Activated naive CD4-positive, alpha-beta T cell treated with anti-CD3 and anti-CD28 coated beads, Interleukin-2, amount 50 U/mL, for 72 hours (primary cell): ENCODE data around the gene SIL1. TPM values are rescaled to one million over a fixed set of nuclear protein-coding genes. Genes with fewer than 3 reads are reported as not detected.

ENCODE experiments used
- ATAC-seq, 2 donors: fragments of 150-1000 bp; cut with Tn5 transposase; 2 replicates each; pipeline ENCODE4 v1.10.0; 2021; ENCODE audit warnings: mild to moderate bottlenecking in 2 of 2, moderate library complexity in 2 of 2
- DNase-seq, 2 donors: peaks; one replicate each; pipeline ENCODE4 v3.0.0; 2021 to 2022; ENCODE audit warnings: low spot score in 2 of 2
- H3K27ac Mint-ChIP-seq, 2 donors: one replicate each; pipeline ENCODE4 v1.8.0; 2022; ENCODE audit warnings: mild to moderate bottlenecking in 2 of 2, mixed read lengths in 2 of 2
- H3K36me3 Mint-ChIP-seq, 2 donors: one replicate each; pipeline ENCODE4 v1.8.0; 2022; ENCODE audit warnings: mixed read lengths in 2 of 2
- H3K9me3 Mint-ChIP-seq, 2 donors: one replicate each; pipeline ENCODE4 v1.8.0; 2022; ENCODE audit warnings: mixed read lengths in 2 of 2
- total RNA-seq, 2 donors: library from RNA; stranded (reverse); gene quantifications; one replicate each; pipeline ENCODE4 v1.2.3, GENCODE V29; 2022

The SIL1 gene
- total RNA-seq, 2 donors from 2014 or later: 29.7 to 31.4 TPM

DNA sequence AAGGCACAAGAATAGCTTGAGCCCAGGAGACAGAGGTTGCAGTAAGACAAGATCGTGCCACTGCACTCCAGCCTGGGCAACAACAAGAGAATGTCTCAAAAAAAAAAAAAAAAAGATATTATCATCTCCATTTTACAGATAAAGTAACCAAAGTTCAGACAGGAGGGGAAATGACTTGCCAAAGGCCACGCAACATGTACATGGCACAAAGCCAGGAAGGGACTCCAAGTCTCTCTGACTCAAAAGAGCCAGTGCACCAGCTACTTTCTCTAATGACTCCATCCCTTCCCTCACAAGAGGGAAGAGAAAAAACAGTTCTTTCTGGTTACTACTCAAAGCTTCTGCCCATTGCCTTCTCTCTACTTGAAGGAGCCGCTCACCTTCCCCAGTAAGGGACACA is 34.1 kb downstream of the SIL1 start:
- no peaks in the 10 kb centered on the region for H3K9me3 Mint-ChIP-seq
- H3K27ac Mint-ChIP-seq: no peak overlapping the region
- H3K36me3 Mint-ChIP-seq: no peaks in the 10 kb centered on the region
- ATAC-seq (peak; percentile 37 to 72), DNase-seq (no peak)

- Mint-ChIP-seq H3K36me3 (no peaks in the 10 kb centered on the region), H3K27ac (no peak overlapping the region), H3K9me3 (no peaks in the 10 kb centered on the region)
- DNase-seq (no peak), ATAC-seq (no peak)
These were observed 35.7 kb downstream of the SIL1 start for GRCh38 chr5:139162448-139162847.

DNA sequence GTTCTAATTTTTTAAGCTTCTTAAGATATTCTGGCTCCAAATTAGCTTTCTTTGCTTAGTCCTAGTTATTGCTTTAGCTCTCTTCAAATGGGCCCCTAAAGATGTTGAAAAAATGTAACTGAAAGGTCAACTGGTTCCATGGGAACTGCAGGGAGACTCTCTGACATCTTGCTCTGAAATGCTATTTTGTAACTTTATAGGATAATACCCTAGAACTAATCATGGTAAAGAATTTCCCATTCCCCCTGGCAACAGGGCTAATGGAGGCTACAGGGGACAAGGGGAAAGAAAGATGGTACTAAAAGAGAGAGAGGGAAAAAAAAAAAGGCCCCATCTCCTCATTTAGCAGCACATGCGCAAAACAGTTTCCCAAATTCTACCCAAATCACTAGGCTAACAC is 39.4 kb downstream of the SIL1 start:
- Mint-ChIP-seq H3K9me3 (no peaks in the 10 kb centered on the region), H3K36me3 (no peaks in the 10 kb centered on the region), H3K27ac (no peak overlapping the region)

DNA sequence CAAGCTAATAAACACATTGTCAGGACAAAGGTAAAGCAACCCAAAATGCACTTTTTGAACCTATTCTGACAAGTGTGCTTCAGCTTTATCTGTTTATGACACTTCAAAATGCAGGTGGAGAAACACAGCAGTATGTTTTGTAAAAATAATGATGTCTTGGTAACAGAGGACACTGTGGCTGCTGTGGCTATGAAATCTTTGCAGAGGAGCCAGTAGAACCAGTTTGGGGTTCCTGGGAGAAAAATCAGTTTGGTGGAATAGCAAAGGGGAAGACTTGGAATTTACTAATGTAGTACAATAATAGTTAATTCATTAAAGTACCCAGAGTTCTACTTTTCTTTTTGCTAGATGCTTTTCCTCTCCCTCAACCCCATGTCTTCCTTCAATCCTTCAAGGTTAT is 40.6 kb downstream of the SIL1 start:
- Mint-ChIP-seq H3K9me3 (no peaks in the 10 kb centered on the region), H3K36me3 (no peaks in the 10 kb centered on the region), H3K27ac (no peak overlapping the region)
- ATAC-seq: no peak
- DNase-seq: no peak

More for the DNA sequence above, 39.4 kb downstream of the SIL1 start:
- ATAC-seq: no peak
- DNase-seq: no peak

- DNase-seq (no peak), ATAC-seq (no peak)
- Mint-ChIP-seq H3K27ac (no peak overlapping the region), H3K36me3 (no peaks in the 10 kb centered on the region), H3K9me3 (no peaks in the 10 kb centered on the region)
These were observed 41.4 kb downstream of the SIL1 start for GRCh38 chr5:139156814-139157213.

- H3K27ac Mint-ChIP-seq: no peak overlapping the region
- H3K9me3 Mint-ChIP-seq: no peaks in the 10 kb centered on the region
- no peak for ATAC-seq
- no peak for DNase-seq
- no peaks in the 10 kb centered on the region for H3K36me3 Mint-ChIP-seq
These were observed 42.8 kb downstream of the SIL1 start for GRCh38 chr5:139155333-139155732.

- DNase-seq (no peak), ATAC-seq (no peak)
- no peaks in the 10 kb centered on the region for H3K9me3 Mint-ChIP-seq
- H3K27ac Mint-ChIP-seq: no peak overlapping the region
- no peaks in the 10 kb centered on the region for H3K36me3 Mint-ChIP-seq
These were observed 46.3 kb downstream of the SIL1 start for GRCh38 chr5:139151902-139152301.

- DNase-seq (no peak), ATAC-seq (no peak)
- no peak overlapping the region for H3K27ac Mint-ChIP-seq
- no peaks in the 10 kb centered on the region for H3K36me3 Mint-ChIP-seq
- H3K9me3 Mint-ChIP-seq: no peaks in the 10 kb centered on the region
These were observed 47.7 kb downstream of the SIL1 start for GRCh38 chr5:139150367-139150999.

DNA sequence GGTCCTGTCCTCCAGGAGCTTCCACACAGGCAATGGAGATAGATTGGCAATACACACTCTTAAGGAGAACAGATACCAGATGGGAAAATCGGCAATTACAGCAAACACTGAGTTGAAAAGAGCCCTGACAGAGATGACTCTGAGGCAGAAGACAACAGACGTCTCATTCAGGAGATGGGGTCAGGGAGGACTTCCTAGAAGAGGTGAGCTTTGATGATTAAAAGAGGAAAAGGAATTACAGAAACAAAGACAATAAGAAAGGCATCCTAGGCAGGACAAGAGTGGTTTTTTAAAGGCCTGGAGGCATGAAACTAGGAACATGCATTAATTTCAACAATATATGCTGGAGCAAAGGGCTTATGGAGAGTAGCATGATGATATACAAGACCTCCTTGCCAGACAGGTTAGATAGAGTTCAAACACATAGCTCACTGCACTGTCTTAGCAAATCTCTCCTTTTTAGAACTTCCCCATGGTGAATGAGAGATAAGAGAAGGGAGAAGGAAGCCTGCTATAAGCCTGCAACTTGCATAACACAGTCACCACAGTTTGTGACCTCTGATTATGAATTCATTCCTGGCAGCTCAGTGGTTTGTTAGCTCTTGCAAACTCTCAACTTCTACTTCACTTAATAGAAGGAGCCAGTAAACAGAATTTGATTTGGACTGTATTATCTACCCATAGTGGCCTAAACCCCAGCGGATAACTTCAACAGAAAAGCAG is 48.5 kb downstream of the SIL1 start:
- no peak overlapping the region for H3K27ac Mint-ChIP-seq
- H3K36me3 Mint-ChIP-seq: no peaks in the 10 kb centered on the region
- DNase-seq (no peak), ATAC-seq (no peak)
- no peaks in the 10 kb centered on the region for H3K9me3 Mint-ChIP-seq

DNA sequence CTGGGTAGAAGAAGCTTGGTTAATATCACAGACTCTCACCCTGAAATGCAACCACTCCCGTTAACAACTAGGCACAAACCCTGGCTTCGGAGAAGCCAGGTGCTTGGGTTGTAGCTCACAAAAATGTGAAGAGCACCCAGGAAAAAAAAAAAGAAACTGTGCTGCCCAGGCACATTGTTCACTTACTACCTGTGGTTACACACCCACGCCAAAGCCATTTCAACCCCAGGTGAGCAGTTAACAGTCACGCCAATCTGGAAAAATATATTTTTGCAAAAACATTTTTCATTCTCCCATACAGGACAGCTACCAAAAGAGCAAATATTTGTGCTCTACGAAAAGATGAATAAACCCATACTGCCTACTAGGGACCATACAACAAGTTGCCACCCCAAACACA is 49.2 kb downstream of the SIL1 start:
- Mint-ChIP-seq H3K27ac (no peak overlapping the region), H3K9me3 (no peaks in the 10 kb centered on the region), H3K36me3 (no peaks in the 10 kb centered on the region)
- DNase-seq (no peak), ATAC-seq (no peak)

GRCh38 chr5:139148306-139148705 is 49.9 kb downstream of the SIL1 start:
- H3K36me3 Mint-ChIP-seq: no peaks in the 10 kb centered on the region

DNA sequence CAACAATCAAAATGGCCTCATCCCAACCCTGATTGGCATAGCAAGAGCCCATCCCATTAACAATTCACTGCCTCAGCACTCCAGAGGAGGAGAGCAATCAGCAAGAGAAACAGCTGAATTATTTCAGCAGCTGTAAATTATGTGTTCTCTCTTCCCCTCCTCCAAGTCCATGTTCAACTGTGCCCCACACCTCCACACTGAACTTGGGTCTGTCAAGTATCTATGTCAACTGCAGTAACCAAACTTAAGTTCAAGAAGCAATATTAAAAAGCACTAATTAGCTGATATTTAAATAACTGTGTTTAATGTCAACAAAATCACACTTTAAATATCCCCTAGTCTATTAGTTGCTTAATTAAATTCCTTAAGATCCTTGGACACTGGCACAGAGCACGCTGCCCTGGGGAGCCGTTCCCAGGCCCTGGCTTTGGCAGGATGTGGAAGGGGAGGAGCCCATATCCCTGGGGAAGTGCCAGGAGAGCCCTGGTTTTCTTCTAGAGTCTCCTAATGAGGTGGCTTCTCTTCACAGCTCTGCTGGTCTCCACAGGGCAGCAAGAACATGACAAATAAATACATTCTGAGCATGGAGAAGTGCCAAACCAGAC is 50.6 kb downstream of the SIL1 start:
- no peaks in the 10 kb centered on the region for H3K36me3 Mint-ChIP-seq
- peak overlapping the region in 1 of 2 donors; percentile 16 for H3K27ac Mint-ChIP-seq
- DNase-seq (no peak), ATAC-seq (no peak)
- H3K9me3 Mint-ChIP-seq: no peaks in the 10 kb centered on the region

More at GRCh38 chr5:139148306-139148705, 49.9 kb downstream of the SIL1 start:
- H3K27ac Mint-ChIP-seq: no peak overlapping the region
- H3K9me3 Mint-ChIP-seq: no peaks in the 10 kb centered on the region
- no peak for ATAC-seq
- no peak for DNase-seq

- Mint-ChIP-seq H3K36me3 (no peaks in the 10 kb centered on the region), H3K9me3 (no peaks in the 10 kb centered on the region), H3K27ac (peak overlapping the region; percentile 1 to 16)
- DNase-seq (no peak), ATAC-seq (peak; percentile 47 to 72)
These were observed 51.2 kb downstream of the SIL1 start for GRCh38 chr5:139146809-139147482.

- Mint-ChIP-seq H3K27ac (no peak overlapping the region), H3K9me3 (no peaks in the 10 kb centered on the region), H3K36me3 (no peaks in the 10 kb centered on the region)
- ATAC-seq (no peak), DNase-seq (no peak)
These were observed 56.5 kb downstream of the SIL1 start for GRCh38 chr5:139141446-139142204.

- ATAC-seq: no peak
- DNase-seq: no peak
- Mint-ChIP-seq H3K27ac (no peak overlapping the region), H3K36me3 (peaks cover 0 to 7% of the 10 kb centered on the region in 2 donors), H3K9me3 (no peaks in the 10 kb centered on the region)
These were observed 57.5 kb downstream of the SIL1 start for GRCh38 chr5:139140591-139141071.

GRCh38 chr5:139138809-139139208 is 59.4 kb downstream of the SIL1 start:
- H3K36me3 Mint-ChIP-seq: peaks cover 0 to 7% of the 10 kb centered on the region in 2 donors
- H3K27ac Mint-ChIP-seq: no peak overlapping the region
- ATAC-seq: peak; percentile 41 to 45

More at GRCh38 chr5:139138809-139139208, 59.4 kb downstream of the SIL1 start:
- H3K9me3 Mint-ChIP-seq: no peaks in the 10 kb centered on the region
- DNase-seq: no peak
